Fibroblast of peridontal ligament (primary cell): ENCODE results near the gene CLDN4.

Source experiments
- DNase-seq: peaks from one replicate; pipeline ENCODE4 v3.0.0-alpha.2; 2010; ENCODE audit errors: extremely low read depth

The CLDN4 gene

DNA sequence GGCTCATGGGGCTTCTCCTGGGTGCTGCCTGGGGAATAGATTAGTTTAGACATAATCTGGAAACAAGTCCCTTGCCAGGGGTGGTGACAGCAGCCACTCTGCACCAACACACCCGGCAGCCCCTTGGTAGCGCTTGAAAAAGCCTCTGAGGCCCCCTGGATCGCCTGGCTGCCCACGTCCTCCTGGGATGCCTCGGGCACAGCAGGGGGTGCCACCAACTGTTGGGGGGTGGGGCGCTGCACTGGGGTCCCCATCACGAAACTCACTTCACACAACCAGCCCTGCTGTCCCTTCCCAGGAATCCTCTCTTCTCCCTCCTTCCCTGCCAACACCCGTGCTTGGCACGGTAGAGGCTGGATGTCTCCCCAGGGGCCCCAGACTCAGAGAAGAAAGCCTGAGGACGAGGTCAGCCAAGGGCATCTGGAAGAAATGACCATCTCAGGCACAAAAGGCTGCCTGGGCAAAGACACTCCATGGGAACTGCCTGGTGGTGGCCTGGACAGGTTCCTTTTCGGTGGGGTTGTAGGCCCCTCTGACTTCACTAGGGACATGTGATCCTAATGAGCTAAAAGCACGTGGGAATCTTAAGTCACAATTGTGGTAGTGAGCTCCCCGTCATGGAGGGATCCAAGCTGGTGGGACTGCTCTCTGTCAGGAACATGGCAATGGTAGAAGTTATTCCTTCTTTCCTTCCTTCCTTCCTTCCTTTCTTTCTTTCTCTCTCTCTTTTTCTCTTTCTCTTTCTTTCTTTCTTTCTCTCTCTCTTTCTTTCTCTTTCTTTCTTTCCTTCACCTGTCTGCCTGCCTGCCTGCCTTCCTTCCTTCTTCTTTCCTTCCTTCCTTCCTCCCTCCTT, 41.5 kb downstream of the CLDN4 start:
- no peak for DNase-seq

DNA sequence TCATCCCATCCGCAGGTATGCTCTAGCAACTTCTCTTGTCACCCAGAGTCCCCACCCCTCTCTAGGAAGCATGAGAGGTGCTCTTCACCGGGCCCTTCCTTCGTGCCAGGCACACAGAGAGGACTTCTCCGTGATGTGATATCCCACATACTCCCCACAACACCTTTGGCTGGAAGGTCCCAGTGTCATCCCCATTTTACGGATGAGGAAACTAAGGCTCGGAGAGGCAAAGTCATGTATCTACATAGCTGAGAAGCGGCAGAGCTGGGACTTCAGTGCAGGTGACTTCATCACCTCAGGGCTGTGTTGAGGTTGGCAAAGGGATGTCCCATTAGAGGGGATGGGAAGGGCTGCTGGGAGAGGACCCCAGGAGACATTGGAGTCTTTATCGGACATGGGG, 45.6 kb downstream of the CLDN4 start:
- DNase-seq, result no peak

DNA sequence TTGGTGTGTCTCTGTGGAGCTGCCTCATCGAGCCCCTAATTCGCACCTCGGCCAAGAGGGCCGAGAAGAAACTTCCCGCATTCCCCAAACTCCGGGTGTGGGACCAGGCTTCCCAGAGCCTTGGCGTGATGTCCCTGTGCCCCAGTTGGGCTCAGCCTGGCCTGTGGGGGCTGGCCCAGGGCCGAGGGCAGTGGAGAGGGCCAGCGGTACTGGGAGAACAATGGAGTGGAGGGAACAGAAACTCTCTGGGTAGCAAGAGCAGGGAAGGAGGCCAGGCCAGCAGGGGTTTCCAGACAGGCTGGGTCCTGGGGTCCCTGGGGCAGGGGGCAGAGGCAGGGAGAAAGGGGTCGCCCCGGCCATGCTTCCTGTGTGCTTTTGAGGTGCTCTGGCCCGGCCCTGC, 46.2 kb downstream of the CLDN4 start:
- DNase-seq, result no peak

DNA sequence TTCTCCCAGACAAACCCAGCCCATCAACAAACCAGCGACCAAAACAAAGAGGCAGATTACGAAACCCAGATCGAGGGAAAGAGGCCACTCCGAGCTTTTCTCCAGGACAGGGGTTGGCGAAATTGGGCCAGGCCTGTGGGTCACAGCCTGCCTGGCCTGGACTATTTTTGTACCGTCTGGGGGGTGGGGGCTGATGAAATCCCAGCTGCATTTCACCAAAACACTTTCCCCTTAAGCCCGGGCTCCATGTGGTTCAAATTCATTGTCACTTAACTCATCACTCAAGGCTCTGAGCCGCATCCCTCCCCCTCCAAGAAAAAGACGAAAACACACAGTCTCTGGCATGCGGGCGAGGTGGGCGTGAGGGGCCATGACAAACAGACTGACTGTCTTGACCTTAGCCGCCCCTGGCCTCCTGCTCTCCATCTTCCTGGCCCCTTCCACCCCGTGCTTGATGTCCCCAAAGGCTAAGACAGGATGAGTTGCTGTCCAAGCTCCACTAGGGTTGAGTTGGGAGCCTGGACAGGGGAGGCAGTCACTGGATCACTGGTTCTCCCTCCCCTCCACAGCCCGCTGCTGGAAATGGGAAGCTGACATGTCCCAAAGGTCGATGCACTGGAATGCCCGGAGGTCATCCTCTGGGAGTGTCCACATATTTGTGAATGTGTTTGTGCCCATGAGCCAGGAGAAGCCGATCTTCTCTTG, 49.3 kb downstream of the CLDN4 start:
- peak; percentile 31 for DNase-seq

DNA sequence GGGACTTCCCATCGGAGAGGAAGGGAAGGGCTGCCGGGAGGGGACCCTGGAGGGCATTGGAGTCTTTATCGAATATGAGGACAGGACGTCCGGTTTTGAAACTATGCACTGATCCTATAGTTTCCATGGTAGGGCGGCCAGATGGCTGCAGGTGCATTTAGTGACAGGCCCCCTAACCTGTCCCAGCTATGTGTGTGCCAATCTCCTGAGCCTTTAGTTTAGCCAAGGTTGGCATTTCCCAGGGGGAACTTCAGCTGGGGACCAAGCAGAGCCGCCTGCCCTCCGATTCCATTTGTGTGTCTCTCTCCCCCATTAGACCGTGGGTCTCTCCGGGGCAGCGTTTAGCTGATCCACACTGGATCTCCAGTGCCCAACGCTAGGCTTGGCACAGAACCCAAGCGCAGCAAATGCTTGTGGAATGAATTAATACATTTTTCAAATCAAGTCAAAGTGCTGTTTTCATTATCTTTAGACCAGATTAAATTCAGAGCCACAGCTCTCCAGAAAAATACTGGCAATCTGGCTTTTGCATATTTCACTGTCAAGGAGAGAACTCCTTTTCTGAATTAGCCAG, 50.0 kb downstream of the CLDN4 start:
- DNase-seq, result peak; percentile 49

DNA sequence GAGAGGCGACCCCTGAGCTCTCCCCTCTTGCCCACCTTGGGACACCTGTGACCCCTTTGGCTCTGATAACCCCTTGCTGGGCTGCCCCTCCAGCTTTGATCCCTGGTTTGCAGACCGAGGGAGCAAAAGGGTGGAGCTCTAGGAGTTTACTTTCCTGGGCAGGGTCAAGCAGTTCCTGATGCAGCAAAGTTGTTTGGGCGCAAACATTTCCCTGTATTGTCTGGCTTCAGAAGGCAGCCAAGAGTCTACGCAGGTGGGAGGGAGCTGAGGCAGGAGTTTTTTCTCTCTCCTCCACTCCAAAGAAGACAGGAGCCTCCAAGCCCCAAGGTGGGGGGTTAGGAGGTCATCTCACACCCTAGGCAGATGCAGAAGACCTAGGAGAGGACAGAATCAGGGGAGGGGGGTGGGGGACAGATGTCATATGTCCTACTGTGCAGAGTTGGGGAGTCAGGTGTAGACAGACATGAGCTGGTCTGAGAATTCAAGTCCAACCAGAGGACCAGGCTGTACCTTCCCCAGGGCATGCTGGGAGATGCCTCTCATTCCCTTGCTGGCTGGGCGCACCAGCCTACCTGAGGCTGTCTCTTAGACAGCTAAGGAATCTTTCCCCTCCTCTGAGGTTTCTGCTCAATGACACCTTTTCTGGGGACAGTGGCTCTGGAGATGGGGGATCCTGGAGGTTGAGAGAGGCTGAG, 50.7 kb downstream of the CLDN4 start:
- no peak for DNase-seq

DNA sequence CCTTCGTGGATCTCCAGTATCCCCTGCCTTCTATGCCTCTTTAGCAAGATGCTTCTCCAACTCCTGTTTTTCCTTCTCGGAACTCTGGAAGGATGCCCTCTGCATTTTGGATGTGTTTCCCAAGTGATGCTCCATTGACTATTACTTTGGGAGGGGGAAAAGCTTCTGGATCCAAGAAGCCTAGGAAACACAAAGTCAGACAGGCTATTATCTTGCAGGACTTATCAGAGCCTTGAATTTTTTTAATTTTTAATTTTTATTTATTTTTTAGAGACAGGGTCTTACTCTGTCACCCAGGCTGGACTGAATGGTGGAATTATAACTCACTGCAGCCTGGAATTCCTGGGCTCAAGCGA, 51.2 kb downstream of the CLDN4 start:
- DNase-seq, result no peak
